HG03457 (cell line): ENCODE data around the gene TAF1L.

Source experiments
- ATAC-seq: cut with Tn5 transposase; IDR thresholded peaks from one replicate; pipeline ENCODE4 v1.9.1; 2021; ENCODE audit warnings: moderate number of reproducible peaks; ENCODE audit not compliant: unreplicated experiment

The TAF1L gene

DNA sequence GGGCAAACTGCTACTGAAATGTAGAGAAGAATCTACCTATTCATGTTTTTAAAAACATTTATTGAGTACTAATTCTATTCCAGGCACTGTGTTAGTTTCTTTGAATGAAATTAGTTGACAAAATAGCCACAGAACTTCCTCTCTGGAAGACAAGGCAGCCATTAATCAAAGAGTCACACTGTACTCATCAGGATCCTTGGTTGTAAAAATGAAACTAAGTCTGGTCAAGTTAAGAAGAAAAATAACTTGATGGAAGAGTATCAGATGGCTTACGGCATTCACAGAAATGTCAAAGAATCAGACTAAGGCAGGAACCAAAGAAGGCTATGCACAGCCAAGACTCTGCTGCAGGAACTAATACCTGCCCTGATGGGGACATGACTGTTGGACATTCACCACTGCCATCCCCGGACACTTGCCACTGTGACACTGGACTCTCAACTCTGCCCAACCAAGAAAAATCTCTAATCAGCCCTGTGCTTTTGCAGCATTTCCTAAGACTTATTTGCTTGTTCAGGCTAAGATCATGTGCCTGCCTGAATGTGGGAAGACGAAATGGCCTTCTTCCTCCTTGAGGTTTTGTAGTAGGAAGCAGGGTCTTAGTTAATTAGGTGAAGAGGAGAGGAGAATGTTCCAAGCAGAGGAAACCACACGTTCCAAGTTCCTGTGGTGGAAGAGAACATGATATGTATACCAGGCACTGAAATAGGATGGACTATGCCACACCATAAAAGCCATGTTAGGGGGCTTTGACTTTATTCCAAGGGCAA is 39.2 kb downstream of the TAF1L start:
- ATAC-seq: no peak

DNA sequence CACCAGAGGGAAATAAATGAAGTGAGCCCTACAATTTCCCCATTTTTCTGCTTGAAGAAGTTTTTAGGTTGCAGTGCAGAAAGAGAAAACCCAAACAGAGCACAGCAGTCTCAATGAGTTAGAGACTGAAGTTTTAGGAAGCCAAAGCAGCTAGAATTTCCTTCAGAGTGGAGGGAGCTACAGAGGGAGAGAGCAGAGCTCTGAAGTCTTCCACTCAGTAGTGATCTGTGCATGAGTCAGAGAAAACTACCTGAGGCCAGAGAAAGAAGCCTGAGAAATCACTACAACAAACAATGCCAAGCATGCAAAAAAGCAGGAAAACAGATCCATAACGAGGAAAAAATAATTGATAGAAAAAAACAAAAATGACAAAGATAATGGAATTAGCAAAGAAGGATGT is 44.6 kb downstream of the TAF1L start:
- ATAC-seq: no peak

DNA sequence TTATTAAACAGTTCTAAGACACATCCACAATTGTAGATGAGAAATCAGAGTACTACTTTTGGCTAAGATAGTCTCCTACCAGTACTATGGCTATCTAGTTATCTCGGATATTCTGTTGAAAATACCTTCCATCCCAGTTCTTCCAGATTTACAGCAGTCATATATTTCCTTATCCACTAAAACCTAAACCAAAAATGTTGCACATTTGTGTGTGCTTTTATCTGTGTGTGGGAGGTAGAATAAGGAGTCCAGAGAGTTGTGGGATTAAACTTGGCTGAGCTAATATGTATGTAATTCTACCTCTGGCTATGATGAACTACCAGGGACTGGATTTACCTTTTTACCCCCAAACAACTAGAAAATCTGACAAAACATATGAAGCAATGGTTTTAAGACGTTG is 45.0 kb downstream of the TAF1L start:
- no peak for ATAC-seq

DNA sequence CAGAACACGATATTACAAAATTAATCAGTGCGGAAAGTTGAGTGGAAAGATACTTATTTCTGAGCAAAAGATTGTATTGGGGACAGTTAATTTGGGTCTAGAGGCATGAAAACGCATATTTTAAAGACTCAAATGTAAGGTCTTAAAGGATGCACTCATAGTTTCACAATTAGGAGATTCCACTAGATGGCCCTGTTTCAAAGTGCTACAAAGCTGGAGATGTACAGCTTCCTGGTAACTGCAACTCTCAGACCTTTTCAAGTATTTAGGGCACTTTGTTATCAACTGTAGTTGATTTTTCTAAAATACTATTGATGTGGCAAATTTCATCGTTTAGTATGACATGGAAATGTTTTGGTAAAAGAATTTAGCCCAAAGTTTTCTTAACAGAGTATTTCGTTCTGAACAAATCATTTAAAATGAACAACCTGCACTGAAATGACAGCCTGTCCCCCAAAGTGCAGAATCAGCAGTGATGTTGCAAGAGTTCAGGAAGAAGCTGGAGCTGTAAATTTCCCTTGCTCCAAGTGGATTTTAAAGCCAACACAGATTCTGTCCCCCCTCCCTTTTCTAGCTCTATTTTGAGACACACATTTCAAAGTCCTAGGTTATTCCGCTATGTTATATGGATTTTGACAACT is 46.3 kb downstream of the TAF1L start:
- no peak for ATAC-seq

DNA sequence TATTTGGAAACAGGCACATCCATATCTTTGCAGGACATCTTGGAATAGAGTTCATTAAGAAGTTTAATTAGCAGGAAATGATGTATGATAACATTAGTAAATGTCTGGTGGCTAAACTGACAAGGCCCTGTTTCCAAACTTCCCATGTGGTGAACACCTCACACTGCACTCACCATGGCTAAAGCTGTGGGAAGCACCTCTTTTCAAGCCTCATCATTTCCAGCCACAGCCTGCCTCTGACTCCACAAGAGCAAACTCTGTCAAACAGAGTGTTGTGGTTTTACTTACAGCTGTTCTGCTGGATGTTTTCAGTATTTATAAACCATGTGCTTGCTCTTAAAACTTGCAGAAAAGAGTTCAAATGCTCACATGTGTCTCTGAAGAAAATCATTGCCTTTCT is 47.6 kb downstream of the TAF1L start:
- ATAC-seq: no peak

DNA sequence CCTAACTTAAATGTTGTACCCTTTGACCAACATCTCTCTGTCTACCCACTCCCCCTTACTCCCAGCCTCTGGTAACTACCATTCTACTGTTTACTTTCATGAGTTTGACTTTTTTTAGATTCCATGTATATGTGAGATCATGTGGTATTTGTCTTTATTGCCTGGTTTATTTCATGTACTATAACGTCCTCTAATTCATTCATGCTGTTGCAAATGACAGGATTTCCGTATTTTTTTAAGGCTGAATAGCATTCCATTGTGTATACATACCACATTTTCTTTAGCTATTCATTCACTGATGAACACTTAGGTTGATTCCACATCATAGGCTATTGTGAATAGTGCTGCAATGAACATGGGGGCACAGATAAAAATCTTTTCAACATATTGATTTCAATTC is 50.7 kb downstream of the TAF1L start:
- ATAC-seq: no peak

DNA sequence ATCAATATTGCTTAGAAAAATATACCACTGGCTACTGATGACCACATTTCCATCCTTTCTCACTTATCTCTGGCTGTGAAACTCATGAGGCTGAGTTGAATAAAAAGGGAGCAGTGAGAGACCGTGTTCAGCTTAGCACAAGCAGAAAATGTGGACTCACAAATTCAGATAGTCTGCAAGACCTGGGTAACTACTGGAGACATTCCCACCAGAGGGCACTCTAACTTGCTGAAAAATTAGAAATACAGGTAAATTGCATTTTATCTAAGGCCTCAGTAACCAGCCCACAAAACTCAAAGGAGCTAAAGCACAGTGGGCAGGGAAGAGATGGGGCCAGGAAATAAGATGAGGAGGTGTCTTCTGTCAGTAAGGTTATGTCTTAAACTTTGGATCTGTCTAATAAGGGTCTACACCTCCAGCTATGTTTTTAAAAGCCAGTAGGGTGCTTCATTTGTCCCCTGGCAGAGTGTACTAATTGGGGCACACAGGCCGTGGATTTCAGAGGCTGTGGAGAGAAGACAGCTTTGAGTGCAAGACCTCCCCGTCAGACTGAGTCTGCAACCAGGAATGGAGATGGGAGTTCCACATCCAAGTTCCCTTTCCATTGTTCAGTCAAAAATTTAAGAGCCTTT is 53.8 kb downstream of the TAF1L start:
- no peak for ATAC-seq

DNA sequence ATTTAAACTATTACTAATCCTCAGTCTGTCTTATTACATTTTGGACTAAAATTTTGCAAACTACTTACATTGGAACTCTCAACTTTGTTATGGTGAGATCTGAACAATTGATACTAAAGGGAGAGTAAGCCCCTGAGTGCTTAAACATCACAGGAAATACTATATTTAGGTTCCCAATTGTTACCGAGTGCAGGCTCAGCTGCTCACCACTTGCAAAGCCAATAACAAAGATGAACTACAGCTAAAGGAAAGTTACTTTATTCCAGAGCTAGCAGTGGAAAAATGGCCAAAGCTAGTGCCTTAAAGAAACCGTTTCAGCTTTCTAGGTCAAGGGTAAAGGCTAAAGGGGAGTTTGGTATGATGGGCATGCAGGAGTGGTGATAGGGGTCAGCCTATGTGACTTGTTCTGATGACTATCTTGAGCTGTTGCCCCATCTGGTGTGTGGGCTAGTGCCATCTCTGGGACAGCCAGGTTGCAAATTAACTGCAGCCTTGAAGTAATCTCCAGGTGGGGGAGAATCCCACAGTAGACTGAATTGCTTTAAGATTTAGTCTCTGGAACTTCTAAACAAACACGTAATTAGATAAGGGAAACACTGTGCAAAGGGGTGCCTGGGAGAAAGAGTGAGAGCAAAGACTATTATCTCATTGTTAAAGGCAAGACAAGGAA is 54.7 kb downstream of the TAF1L start:
- no peak for ATAC-seq

DNA sequence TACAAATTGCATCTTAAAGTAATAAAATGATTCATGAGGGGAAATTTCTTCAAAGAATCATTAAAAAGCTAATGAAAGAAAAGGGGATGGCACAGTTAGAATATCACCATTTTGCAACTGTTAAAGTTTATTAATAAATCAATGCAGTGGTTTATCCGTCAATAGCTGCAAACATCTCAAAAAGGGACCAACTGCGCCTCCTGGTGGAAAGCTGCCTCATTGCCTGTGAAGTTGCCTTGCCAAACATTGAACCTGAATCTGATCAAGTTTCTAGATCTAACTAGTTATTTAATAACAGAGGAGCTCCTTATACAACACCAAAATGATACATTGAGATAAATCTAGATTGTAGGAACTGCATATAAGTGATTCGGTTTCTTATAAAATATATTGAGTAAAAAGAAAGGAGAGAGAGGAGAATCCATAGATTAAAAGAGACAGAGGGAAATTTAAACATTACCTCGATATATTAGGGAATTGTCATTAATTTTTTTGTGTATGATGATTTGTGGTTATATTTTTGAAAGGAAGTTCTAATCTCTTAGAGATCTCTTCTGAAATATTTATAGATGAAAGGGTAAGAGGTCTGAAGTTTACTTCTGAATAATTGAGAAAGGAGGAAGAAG is 55.6 kb downstream of the TAF1L start:
- no peak for ATAC-seq
